Chondrocyte (in vitro differentiated cells): ENCODE results near the gene DVL1. TPM values are rescaled to one million over a fixed set of nuclear protein-coding genes. Genes with fewer than 3 reads are reported as not detected.

Source experiments
- DNase-seq: peaks from one replicate; pipeline ENCODE4 v3.0.0; 2021; ENCODE audit warnings: mixed read lengths, low spot score
- H3K27ac Mint-ChIP-seq: one replicate; pipeline ENCODE4 v1.8.0; 2021; ENCODE audit warnings: mild to moderate bottlenecking, moderate library complexity, mixed read lengths; ENCODE audit not compliant: unreplicated experiment
- H3K27me3 Mint-ChIP-seq: 2 replicates; pipeline ENCODE4 v1.8.0; 2021; ENCODE audit warnings: low read depth, mixed read lengths
- H3K36me3 Mint-ChIP-seq: 2 replicates; pipeline ENCODE4 v1.8.0; 2021; ENCODE audit warnings: low read depth, mixed read lengths
- H3K4me1 Mint-ChIP-seq: 2 replicates; pipeline ENCODE4 v1.8.0; 2021; ENCODE audit warnings: low read depth, mild to moderate bottlenecking, mixed read lengths
- H3K4me3 Mint-ChIP-seq: one replicate; pipeline ENCODE4 v1.8.0; 2021; ENCODE audit warnings: mild to moderate bottlenecking, moderate library complexity, mixed read lengths; ENCODE audit not compliant: unreplicated experiment
- H3K9me3 Mint-ChIP-seq: 2 replicates; pipeline ENCODE4 v1.8.0; 2021; ENCODE audit warnings: low read depth, mixed read lengths
- total RNA-seq: library from RNA; stranded (reverse); gene quantifications from 3 replicates; pipeline ENCODE4 v1.2.1, GENCODE V29; 2021
- TF ChIP-seq, protein P1 (sequence below): fragments of 200-600 bp; sonication (generic); IDR thresholded peaks from 2 replicates; pipeline ENCODE4 v1.5.0; 2021; ENCODE audit warnings: antibody characterized with exemption, mild to moderate bottlenecking, moderate library complexity

DVL1 gene
- total RNA-seq, 1 donor from 2014 or later, result 59.6 TPM

DNA sequence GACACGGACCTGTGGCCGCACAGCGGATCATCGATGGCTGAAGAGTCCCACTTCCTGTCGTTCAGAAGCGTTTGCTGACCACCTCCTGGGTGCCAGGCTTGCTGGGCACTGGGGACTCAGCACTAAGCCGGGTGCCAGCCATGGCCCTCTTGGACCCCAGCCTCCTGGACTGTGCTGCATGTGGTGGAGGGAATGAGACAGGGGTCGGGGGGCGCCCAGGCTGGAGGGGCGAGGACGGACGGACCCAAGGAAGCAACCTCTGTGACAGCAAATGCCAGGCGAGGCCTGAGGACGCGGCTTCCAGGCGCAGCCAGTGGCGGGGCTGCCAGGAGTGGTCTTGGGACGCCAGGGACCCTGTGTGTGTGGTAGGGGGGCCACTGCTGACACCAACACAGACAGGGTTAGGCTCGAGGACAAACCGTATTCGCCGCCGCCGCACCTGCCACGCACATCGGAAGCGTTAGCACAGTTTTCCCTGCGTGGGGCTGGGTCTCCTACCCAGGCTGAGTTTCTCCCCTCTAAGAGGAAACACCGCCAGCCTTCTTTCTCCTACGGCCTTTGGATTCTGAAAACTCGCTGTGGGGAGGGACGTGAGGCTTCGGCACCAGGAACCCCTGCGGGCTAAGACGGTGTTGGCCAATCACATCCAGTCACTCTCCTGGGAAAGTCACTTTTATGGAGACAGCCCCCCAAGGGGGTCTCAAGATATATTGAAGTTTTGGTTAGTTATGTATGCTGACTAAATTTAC lies 12.2 kb upstream of the DVL1 start:
- DNase-seq, result no peak
- H3K36me3 Mint-ChIP-seq, result no peaks in the 10 kb centered on the region
- TF ChIP-seq, protein P1, sequence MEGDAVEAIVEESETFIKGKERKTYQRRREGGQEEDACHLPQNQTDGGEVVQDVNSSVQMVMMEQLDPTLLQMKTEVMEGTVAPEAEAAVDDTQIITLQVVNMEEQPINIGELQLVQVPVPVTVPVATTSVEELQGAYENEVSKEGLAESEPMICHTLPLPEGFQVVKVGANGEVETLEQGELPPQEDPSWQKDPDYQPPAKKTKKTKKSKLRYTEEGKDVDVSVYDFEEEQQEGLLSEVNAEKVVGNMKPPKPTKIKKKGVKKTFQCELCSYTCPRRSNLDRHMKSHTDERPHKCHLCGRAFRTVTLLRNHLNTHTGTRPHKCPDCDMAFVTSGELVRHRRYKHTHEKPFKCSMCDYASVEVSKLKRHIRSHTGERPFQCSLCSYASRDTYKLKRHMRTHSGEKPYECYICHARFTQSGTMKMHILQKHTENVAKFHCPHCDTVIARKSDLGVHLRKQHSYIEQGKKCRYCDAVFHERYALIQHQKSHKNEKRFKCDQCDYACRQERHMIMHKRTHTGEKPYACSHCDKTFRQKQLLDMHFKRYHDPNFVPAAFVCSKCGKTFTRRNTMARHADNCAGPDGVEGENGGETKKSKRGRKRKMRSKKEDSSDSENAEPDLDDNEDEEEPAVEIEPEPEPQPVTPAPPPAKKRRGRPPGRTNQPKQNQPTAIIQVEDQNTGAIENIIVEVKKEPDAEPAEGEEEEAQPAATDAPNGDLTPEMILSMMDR, result no peak
- H3K9me3 Mint-ChIP-seq, result no peaks in the 10 kb centered on the region
- peak overlapping the region; percentile 42 for H3K4me3 Mint-ChIP-seq
- H3K4me1 Mint-ChIP-seq, result peaks cover 48% of the 10 kb centered on the region
- H3K27me3 Mint-ChIP-seq, result no peaks in the 10 kb centered on the region
- peak overlapping the region; percentile 90 for H3K27ac Mint-ChIP-seq

DNA sequence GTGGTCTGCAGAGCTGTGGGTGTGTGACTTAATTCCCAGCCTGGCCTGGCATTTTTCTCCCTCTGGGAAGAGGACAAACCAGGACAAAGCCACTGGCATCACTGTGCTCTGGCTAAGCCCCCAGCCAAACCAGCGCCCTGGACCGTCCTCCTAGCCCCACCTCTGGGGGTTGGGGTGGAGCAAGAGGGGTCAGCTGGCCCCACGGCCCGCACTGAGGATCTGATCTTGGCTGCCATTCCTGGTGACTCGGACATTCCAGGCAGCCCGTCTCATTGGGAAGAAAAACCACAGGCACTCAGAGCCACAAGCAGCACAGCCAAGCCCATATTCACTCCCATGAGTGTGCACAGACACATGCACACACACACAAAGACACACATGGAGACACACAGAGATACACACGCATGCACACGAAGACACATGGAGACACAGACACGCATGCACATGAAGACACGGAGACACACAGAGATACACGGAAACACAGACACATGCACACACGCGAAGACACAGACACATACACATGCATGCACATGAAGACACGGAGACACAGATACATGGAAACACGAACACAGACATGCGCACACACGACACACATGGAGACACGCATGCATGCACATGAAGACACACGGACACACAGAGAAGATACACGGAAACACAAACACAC lies 11.4 kb upstream of the DVL1 start:
- no peak for DNase-seq
- Mint-ChIP-seq H3K4me1 (peaks cover 48% of the 10 kb centered on the region), H3K27ac (peak overlapping the region; percentile 89), H3K27me3 (no peaks in the 10 kb centered on the region), H3K4me3 (no peak overlapping the region), H3K9me3 (no peaks in the 10 kb centered on the region), H3K36me3 (no peaks in the 10 kb centered on the region)
- TF ChIP-seq, protein P1, result no peak

DNA sequence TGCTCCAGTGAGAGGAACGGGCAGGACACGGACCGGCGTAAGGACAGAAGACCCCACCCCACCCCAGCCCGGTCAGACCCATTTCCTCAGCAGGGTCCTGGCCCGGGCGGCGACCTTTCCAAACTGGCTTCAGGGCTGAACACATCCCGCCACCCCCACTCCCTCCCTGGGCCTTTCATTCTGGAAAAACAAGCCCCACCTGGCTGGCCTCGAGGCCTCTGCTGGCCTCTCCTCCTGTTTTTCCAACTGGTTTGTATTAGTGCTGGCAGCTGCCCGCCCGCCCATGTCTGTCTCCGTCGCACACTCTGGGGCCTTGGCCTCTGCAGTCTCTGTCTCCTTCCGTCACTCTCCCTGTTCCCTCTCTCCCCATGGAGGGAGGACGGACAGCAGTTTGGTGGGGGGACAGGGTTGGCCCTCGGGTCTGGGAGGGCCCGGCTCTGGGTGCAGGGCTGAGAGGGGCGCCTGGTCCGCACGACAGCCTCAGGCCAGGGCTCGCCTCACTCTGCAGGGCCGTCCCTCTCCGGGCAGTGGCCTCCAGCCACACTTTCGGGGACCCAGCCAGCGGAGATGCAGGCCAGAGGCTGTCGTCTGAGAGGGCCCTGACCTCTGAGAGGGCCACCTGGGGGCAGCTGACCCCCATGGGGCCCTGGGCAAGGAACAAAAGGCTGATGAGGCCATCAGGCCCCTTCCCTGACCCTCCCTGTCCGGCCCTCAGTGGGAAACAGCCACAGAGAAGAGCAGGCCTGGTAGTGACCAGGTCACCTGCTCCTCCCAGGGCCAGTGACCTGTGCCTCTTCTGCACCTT lies 10.6 kb upstream of the DVL1 start:
- no peak for DNase-seq
- no peaks in the 10 kb centered on the region for H3K36me3 Mint-ChIP-seq
- H3K27me3 Mint-ChIP-seq, result no peaks in the 10 kb centered on the region
- peaks cover 48% of the 10 kb centered on the region for H3K4me1 Mint-ChIP-seq
- TF ChIP-seq, protein P1, result no peak
- peak overlapping the region; percentile 44 for H3K4me3 Mint-ChIP-seq
- peak overlapping the region; percentile 89 for H3K27ac Mint-ChIP-seq
- no peaks in the 10 kb centered on the region for H3K9me3 Mint-ChIP-seq

DNA sequence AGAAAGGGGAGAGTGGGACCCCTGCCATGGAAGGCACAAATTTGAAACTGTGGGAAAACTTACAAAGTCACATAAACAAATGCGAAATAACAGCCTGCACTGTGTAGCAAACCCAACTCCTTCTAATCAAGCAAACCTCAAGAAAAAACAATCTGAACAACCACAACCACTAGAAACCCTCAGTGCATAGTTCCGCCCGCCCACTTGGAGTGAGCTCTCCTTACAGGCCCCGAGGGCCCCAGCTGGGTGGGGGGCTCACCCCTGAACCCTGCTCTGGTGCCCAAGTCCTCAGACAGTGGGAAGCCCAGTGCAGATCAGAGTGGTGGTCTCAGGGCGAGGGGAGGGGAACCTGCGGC lies 10.1 kb upstream of the DVL1 start:
- Mint-ChIP-seq H3K36me3 (no peaks in the 10 kb centered on the region), H3K4me1 (peaks cover 49% of the 10 kb centered on the region), H3K4me3 (peak overlapping the region; percentile 44), H3K27ac (peak overlapping the region; percentile 89), H3K27me3 (no peaks in the 10 kb centered on the region), H3K9me3 (no peaks in the 10 kb centered on the region)
- TF ChIP-seq, protein P1, result no peak
- DNase-seq, result no peak
